Endothelial cell (in vitro differentiated cells): ENCODE data around the gene GDPD5. TPM values are rescaled to one million over a fixed set of nuclear protein-coding genes. Genes with fewer than 3 reads are reported as not detected.

Experiments used
- DNase-seq: peaks from one replicate; pipeline ENCODE4 v3.0.0; 2021; ENCODE audit warnings: low spot score
- H3K27ac Mint-ChIP-seq: one replicate; pipeline ENCODE4 v1.8.0; 2021; ENCODE audit warnings: mixed read lengths, inconsistent platforms; ENCODE audit not compliant: unreplicated experiment
- H3K27me3 Mint-ChIP-seq: one replicate; pipeline ENCODE4 v1.8.0; 2021; ENCODE audit warnings: mild to moderate bottlenecking, moderate library complexity, mixed read lengths, inconsistent platforms; ENCODE audit not compliant: unreplicated experiment
- H3K36me3 Mint-ChIP-seq: one replicate; pipeline ENCODE4 v1.8.0; 2021; ENCODE audit warnings: mild to moderate bottlenecking, low read depth, mixed read lengths, inconsistent platforms; ENCODE audit not compliant: unreplicated experiment
- H3K4me1 Mint-ChIP-seq: one replicate; pipeline ENCODE4 v1.8.0; 2021; ENCODE audit warnings: mild to moderate bottlenecking, mixed read lengths, inconsistent platforms; ENCODE audit not compliant: unreplicated experiment
- H3K4me3 Mint-ChIP-seq: one replicate; pipeline ENCODE4 v1.8.0; 2021; ENCODE audit warnings: mild to moderate bottlenecking, mixed read lengths, inconsistent platforms; ENCODE audit not compliant: unreplicated experiment
- H3K9me3 Mint-ChIP-seq: one replicate; pipeline ENCODE4 v1.8.0; 2021; ENCODE audit warnings: mixed read lengths, inconsistent platforms; ENCODE audit not compliant: unreplicated experiment
- total RNA-seq: library from RNA; stranded (reverse); fragmentation: NEBNext Ultra II Directional; extraction: Animal tissue kit (Norgen Biotek cat#: 25700); gene quantifications from one replicate; pipeline ENCODE4 v1.2.1, GENCODE V29; 2021; ENCODE audit not compliant: unreplicated experiment
- TF ChIP-seq, protein P1 (sequence below): fragments of 200-600 bp; sonication (generic); IDR thresholded peaks from one replicate; pipeline ENCODE4 v1.5.0; 2021; ENCODE audit warnings: antibody characterized with exemption; ENCODE audit not compliant: unreplicated experiment

Gene GDPD5
- total RNA-seq, 1 donor from 2014 or later: 674 TPM

GRCh38 chr11:75432911-75433321, 92.8 kb downstream of the GDPD5 start, which contains the start of gene KLHL35:
Gene KLHL35 (minus strand): TSS chr11:75433203. CDS start chr11:75430629, 2,574 bp downstream.
- peak within 1 kb of the TSS; percentile 49 for H3K4me3 Mint-ChIP-seq
- DNase-seq: peak; percentile 47
- peaks cover 55% of the 10 kb centered on the region for H3K27me3 Mint-ChIP-seq
- no peaks in the 10 kb centered on the region for H3K9me3 Mint-ChIP-seq
- H3K27ac Mint-ChIP-seq: peak within 1 kb of the TSS; percentile 62
- H3K4me1 Mint-ChIP-seq: peaks cover 42% of the 10 kb centered on the region
- TF ChIP-seq, protein P1, sequence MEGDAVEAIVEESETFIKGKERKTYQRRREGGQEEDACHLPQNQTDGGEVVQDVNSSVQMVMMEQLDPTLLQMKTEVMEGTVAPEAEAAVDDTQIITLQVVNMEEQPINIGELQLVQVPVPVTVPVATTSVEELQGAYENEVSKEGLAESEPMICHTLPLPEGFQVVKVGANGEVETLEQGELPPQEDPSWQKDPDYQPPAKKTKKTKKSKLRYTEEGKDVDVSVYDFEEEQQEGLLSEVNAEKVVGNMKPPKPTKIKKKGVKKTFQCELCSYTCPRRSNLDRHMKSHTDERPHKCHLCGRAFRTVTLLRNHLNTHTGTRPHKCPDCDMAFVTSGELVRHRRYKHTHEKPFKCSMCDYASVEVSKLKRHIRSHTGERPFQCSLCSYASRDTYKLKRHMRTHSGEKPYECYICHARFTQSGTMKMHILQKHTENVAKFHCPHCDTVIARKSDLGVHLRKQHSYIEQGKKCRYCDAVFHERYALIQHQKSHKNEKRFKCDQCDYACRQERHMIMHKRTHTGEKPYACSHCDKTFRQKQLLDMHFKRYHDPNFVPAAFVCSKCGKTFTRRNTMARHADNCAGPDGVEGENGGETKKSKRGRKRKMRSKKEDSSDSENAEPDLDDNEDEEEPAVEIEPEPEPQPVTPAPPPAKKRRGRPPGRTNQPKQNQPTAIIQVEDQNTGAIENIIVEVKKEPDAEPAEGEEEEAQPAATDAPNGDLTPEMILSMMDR: no peak
- peaks cover 64% of the 10 kb centered on the region for H3K36me3 Mint-ChIP-seq

GRCh38 chr11:75431533-75432525, 93.9 kb downstream of the GDPD5 start:
- Mint-ChIP-seq H3K4me3 (no peak overlapping the region), H3K27me3 (peaks cover 50% of the 10 kb centered on the region), H3K4me1 (peaks cover 42% of the 10 kb centered on the region), H3K27ac (peak overlapping the region; percentile 62), H3K9me3 (no peaks in the 10 kb centered on the region), H3K36me3 (peaks cover 53% of the 10 kb centered on the region)
- TF ChIP-seq, protein P1: peak; percentile 25
- DNase-seq: peak; percentile 30

DNA sequence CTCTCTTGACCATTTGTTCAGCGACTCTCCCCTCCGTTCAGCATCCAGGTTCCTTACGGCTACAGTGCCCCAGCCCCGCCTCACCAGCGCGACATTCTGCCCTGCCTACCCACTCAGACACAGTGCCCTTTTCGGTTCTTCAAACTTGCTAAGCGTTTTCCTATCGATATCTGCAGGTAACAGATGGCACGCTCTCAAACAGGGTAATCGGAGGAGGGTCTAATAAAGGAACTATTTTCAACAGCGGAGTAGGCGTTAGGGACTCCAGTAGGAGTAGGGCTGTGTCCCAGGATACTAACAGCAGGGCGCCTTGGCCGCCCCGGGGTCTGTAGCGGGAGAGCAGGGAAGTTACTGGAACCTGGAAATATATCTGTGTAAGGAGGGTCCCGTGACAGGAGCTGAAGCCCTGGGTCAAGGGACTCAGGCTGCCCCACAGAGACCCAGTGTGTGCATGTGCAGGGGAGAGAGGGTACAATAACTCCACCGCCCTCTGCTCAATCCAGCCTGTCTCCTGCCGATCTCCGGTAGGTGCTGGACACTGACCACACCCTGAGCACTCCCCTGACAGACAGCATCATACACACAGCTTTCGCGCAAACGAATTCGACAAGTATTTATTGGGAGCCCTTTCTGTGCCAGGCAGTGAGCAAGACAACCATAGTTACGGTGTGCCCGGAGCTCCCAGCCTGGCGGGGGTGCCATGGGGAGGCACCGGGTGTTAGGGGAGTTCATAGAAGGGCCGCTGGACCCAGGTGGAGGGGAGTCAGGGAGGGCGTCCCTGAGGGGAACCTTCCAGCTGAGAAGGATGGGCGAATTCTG, 94.8 kb downstream of the GDPD5 start:
- TF ChIP-seq, protein P1: no peak
- H3K27me3 Mint-ChIP-seq: peaks cover 43% of the 10 kb centered on the region
- peaks cover 45% of the 10 kb centered on the region for H3K36me3 Mint-ChIP-seq
- peak overlapping the region; percentile 78 for H3K27ac Mint-ChIP-seq
- no peak for DNase-seq
- H3K4me1 Mint-ChIP-seq: peaks cover 42% of the 10 kb centered on the region
- peak overlapping the region; percentile 86 for H3K4me3 Mint-ChIP-seq
- H3K9me3 Mint-ChIP-seq: no peaks in the 10 kb centered on the region

DNA sequence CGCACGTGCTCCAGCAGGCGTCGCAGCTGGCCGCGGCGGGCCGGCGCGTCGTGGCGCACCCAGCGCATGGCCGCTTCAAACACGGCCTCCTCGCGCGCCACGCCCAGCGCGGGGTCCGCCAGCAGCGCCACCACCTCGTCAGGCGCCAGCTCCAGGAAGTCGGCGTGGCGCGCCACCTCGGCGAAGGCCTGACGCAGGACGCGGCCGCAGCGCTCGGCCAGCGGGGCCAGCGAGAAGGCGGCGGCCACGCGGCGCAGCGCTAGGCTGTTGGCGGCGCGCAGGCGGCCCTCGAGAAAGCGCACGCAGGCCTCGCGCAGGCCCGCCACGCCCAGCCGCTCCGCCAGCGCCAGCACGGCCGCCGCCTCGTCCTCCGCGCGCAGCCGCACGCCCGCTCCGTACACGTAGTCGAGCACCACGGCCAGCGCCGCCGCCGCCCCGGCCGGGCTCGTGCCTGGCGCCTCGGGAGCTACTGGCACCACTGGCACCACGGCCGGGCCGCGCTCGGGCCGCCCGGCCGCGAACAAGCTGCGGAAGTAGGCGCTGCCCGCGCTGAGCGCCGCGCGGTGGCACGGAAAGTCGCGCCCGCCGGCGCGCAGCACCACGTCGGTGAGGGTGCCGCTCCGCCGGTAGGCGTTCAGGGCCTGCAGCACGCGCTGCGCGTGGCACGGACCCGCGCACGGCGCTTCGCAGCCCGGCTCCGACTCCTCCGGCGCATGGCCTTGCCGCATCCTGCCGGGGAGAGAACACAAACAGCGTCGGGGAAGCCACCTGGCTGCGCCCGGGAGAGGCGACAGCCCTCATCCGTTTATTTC, 95.6 kb downstream of the GDPD5 start:
- TF ChIP-seq, protein P1: no peak
- Mint-ChIP-seq H3K4me3 (peak overlapping the region; percentile 86), H3K27ac (peak overlapping the region; percentile 78), H3K36me3 (peaks cover 38% of the 10 kb centered on the region), H3K27me3 (peaks cover 39% of the 10 kb centered on the region), H3K9me3 (no peaks in the 10 kb centered on the region), H3K4me1 (peaks cover 36% of the 10 kb centered on the region)
- peak; percentile 66 for DNase-seq
